GM21529 (cell line): ENCODE measurements around the gene FAM236D.
A peak's percentile ranks its signal among the peaks of the same experiment; 100 is the strongest.
"Not testable (repeated sequence)": the region's sequence is repeated elsewhere in the genome, so short reads cannot be mapped to it uniquely, and the experiment has no call there.

ENCODE experiments used
- ATAC-seq: cut with Tn5 transposase; IDR thresholded peaks from one replicate; pipeline ENCODE4 v1.9.1; 2021; ENCODE audit not compliant: unreplicated experiment

The FAM236D gene

GRCh38 chrX:72808110-72808509 lies at the start of gene FAM236D:
Gene FAM236D (minus strand): TSS chrX:72808210. CDS start chrX:72808110, 100 bp downstream.
- not testable (repeated sequence) for ATAC-seq

- ATAC-seq, result not testable (repeated sequence)
Measured at GRCh38 chrX:72837532-72837931, 29.5 kb upstream of the FAM236D start.

- not testable (repeated sequence) for ATAC-seq
Measured at GRCh38 chrX:72830701-72831100, 22.7 kb upstream of the FAM236D start.

- not testable (repeated sequence) for ATAC-seq
Measured at GRCh38 chrX:72790390-72790789, 17.6 kb downstream of the FAM236D start.

GRCh38 chrX:72788142-72788541 lies 19.9 kb downstream of the FAM236D start:
- not testable (repeated sequence) for ATAC-seq

- ATAC-seq, result not testable (repeated sequence)
Measured at GRCh38 chrX:72783964-72784363, 24.0 kb downstream of the FAM236D start.

GRCh38 chrX:72783365-72783936 lies 24.6 kb downstream of the FAM236D start:
- not testable (repeated sequence) for ATAC-seq

- ATAC-seq, result not testable (repeated sequence)
Measured at GRCh38 chrX:72782560-72782959, 25.4 kb downstream of the FAM236D start, which contains the start of gene FAM236B. Gene FAM236B (minus strand): TSS chrX:72782660. CDS start chrX:72782560, 100 bp downstream.

GRCh38 chrX:72778146-72778545 lies 29.9 kb downstream of the FAM236D start:
- not testable (repeated sequence) for ATAC-seq

- ATAC-seq, result peak; percentile 62
Measured at GRCh38 chrX:72777467-72777790, 30.6 kb downstream of the FAM236D start.

- ATAC-seq, result peak; percentile 81
Measured at GRCh38 chrX:72776653-72777466, 31.1 kb downstream of the FAM236D start, which contains the start of gene DMRTC1B. Gene DMRTC1B (plus strand): TSS chrX:72776890. CDS start chrX:72845136, 68,246 bp downstream.

GRCh38 chrX:72760454-72760853 lies 47.6 kb downstream of the FAM236D start:
- not testable (repeated sequence) for ATAC-seq
